ENCODE measurements around the gene HPCAL1.

DNA sequence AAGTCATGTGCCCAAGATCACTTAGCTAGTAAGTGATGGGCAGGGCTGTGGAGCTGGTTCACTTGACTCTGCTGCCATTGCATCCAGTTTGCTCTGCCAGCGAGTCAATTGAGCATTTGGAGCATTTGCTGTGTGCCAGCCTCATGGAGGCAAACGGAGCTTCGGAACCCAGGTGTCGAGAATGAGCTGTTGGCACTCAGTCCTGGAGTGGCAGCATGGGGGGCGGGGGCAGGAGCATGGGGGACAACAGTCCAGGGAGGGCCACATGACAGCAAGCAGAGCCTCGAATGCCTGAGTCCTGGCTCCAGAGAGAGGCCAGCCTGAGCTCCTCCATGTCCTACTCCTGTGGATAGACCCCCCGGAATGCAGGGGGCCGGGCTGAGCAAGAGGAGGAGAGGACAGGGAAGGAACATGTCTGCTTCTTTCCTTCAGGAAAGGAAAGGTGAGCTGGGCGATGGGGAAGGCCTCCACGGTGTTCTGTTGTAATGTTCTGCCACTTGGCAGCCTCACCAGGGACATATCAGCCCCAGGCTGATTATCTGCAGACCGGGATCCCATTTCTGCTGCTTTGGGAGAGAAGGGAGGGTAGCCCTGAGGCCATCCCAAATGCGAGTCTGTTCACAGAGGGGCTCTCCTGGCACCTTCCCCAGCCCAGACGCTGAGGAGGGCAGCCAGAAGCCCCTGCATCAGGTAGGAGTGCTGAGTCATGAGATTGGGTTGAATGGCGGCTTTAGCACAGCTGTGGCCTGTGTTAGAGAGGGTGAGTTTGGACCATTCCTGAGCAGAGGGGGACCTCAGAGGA is 59.6 kb downstream of the HPCAL1 start:
- no peak for TF ChIP-seq POLR2A (IDR thresholded peaks at IDR 0.05)
- TF ChIP-seq, protein P1, sequence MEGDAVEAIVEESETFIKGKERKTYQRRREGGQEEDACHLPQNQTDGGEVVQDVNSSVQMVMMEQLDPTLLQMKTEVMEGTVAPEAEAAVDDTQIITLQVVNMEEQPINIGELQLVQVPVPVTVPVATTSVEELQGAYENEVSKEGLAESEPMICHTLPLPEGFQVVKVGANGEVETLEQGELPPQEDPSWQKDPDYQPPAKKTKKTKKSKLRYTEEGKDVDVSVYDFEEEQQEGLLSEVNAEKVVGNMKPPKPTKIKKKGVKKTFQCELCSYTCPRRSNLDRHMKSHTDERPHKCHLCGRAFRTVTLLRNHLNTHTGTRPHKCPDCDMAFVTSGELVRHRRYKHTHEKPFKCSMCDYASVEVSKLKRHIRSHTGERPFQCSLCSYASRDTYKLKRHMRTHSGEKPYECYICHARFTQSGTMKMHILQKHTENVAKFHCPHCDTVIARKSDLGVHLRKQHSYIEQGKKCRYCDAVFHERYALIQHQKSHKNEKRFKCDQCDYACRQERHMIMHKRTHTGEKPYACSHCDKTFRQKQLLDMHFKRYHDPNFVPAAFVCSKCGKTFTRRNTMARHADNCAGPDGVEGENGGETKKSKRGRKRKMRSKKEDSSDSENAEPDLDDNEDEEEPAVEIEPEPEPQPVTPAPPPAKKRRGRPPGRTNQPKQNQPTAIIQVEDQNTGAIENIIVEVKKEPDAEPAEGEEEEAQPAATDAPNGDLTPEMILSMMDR (IDR thresholded peaks at IDR 0.05): no peak

Data from prostate gland (tissue), 2 donors.